GM18499 (cell line): ENCODE measurements around the gene C2CD5.

Experiments used
- ATAC-seq: cut with Tn5 transposase; IDR thresholded peaks from one replicate; pipeline ENCODE4 v1.9.1; 2021; ENCODE audit warnings: moderate number of reproducible peaks; ENCODE audit not compliant: insufficient read depth, unreplicated experiment

C2CD5 gene

DNA sequence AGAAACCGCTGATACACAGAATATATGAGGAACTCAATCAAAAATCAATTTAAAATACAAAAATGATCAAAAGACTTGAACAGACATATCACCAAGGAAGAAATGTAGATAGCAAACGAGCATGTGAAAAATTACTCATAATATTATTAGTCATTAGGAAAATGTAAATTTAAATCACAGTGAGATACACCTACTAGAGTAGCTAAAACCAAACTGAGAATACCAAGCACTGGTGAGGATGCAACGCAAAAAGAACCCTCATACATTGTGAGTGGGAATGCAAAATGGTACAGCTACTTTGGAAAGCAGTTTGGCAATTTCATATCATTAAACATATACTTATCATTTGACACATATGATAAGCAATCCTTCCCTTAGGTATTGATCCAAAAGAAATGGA is 108.8 kb downstream of the C2CD5 start:
- no peak for ATAC-seq

- no peak for ATAC-seq
These were observed 112.6 kb downstream of the C2CD5 start for GRCh38 chr12:22431693-22432251.

GRCh38 chr12:22416801-22417200 is 127.5 kb downstream of the C2CD5 start:
- ATAC-seq: no peak

GRCh38 chr12:22415342-22416309 is 128.7 kb downstream of the C2CD5 start:
- no peak for ATAC-seq

GRCh38 chr12:22414742-22415141 is 129.6 kb downstream of the C2CD5 start:
- no peak for ATAC-seq

GRCh38 chr12:22413592-22413991 is 130.8 kb downstream of the C2CD5 start:
- no peak for ATAC-seq

DNA sequence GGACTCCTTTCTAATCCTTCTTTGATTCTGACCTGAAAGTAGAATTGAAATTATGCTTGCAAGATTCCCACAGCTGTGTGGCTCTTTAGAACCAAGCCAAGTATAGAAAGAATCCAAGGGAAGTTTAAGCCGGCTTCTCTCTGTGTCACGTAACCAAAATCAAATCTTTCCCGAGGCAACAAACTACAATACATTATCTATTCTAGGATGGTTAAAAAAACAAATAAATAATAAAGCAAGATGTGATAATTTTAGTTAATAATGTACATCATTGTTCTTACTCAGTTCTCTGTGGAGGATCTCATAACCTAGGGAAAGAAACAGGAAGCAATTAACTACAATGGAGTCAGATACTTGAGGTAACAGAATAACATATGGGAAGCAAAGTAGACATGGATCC is 131.8 kb downstream of the C2CD5 start:
- ATAC-seq: no peak

DNA sequence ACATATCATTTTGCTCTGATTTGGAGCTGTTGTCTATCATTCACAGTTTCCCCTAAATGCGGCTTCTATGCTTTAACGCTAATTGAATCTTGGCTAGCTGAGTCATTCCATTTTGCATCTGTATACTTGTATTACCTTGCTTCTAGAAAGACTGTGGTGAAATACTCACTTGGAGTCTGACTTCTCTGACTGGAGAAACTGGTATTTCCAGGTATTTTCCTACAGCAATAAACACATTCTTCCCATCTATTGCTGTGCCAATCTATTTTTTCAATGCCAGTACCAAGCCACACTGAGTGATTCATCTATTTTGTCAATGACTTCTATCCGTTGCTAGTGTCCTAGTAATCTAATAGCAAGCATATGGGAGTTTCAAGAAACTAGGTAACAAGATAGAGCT is 133.9 kb downstream of the C2CD5 start:
- ATAC-seq: no peak

- peak; percentile 98 for ATAC-seq
These were observed 134.8 kb downstream of the C2CD5 start for GRCh38 chr12:22409377-22410164.

DNA sequence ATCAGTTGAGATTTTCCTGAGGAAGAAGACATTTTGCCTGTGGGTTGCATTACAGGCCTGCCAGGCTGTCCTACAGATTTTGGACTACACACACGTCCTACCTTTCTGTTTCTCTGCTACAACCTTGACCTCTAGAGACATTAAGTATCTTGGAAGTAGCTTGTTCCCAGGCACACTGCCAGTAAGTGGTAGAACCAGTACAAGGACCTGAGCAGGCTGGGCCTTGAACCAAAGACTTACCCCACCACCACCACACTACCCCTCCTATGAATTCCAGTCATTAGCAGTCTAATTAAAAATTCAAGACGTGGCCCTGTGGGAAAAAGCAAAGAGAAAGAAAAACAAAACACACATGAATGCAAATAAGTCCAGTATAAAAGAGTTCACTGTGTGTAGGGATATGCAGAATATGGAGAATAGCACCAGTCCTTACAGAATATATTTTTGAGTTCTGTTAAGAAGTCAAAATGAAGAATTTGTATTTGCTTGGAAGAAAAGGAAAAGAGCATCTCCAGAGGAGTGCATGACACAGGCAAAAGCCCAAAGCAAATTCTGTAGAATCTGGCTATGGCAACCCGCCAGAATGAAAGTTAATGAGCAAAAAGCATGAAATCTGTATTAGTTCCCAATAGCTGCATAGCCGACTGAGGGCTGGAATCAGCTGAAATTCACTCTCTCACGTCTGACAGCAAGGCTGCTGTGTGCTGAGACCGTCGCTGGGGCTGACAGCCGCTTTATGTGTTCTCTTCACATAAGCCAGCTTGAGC is 135.5 kb downstream of the C2CD5 start:
- no peak for ATAC-seq

GRCh38 chr12:22407397-22407796 is 136.9 kb downstream of the C2CD5 start:
- no peak for ATAC-seq

GRCh38 chr12:22406627-22407026 is 137.7 kb downstream of the C2CD5 start:
- peak; percentile 31 for ATAC-seq

GRCh38 chr12:22399464-22400180 is 144.7 kb downstream of the C2CD5 start:
- no peak for ATAC-seq
